Panc1 (cell line): ENCODE measurements around the gene MPI.

Experiments
- CTCF ChIP-seq: fragments of 450-650 bp; IDR thresholded peaks from 2 replicates; pipeline ENCODE4 v1.5.1; 2017; ENCODE audit warnings: mild to moderate bottlenecking
- POLR2AphosphoS5 ChIP-seq: IDR thresholded peaks from 2 replicates; pipeline ENCODE4 v1.6.1; 2012; ENCODE audit warnings: mild to moderate bottlenecking, low read depth, low read length, moderate library complexity
- SIN3A ChIP-seq: IDR thresholded peaks from 2 replicates; pipeline ENCODE4 v1.6.1; 2012; ENCODE audit warnings: low read depth, mild to moderate bottlenecking, low read length, moderate library complexity, borderline replicate concordance; ENCODE audit not compliant: insufficient read depth

- TF ChIP-seq SIN3A (no peak), CTCF (no peak), POLR2AphosphoS5 (no peak)
Observed at GRCh38 chr15:74889390-74889882, 406 bp upstream of the MPI start.
